GM21526 (cell line): ENCODE measurements around the gene PIP.
"Not testable (repeated sequence)": the region's sequence is repeated elsewhere in the genome, so short reads cannot be mapped to it uniquely, and the experiment has no call there.

Experiments used
- ATAC-seq: cut with Tn5 transposase; IDR thresholded peaks from one replicate; pipeline ENCODE4 v1.9.1; 2021; ENCODE audit warnings: moderate library complexity; ENCODE audit not compliant: unreplicated experiment, low FRiP score

Gene PIP

GRCh38 chr7:143176128-143176527 lies 44.3 kb downstream of the PIP start:
- no peak for ATAC-seq

GRCh38 chr7:143177374-143178119 lies 45.7 kb downstream of the PIP start:
- no peak for ATAC-seq

GRCh38 chr7:143180771-143181170 lies 48.9 kb downstream of the PIP start:
- not testable (repeated sequence) for ATAC-seq

GRCh38 chr7:143181349-143181748 lies 49.5 kb downstream of the PIP start:
- no peak for ATAC-seq

GRCh38 chr7:143183024-143183423 lies 51.1 kb downstream of the PIP start, which contains the start of gene TAS2R39:
Gene TAS2R39, plus strand, starts transcription at chr7:143183419. Its CDS starts 0 bp downstream, at chr7:143183419.
- ATAC-seq, result no peak

- ATAC-seq, result no peak
Observed at GRCh38 chr7:143185551-143185950, 53.7 kb downstream of the PIP start.

GRCh38 chr7:143188994-143189393 lies 57.1 kb downstream of the PIP start:
- no peak for ATAC-seq
